ENCODE results near the gene BMPR1A. TPM values are rescaled to one million over a fixed set of nuclear protein-coding genes. Genes with fewer than 3 reads are reported as not detected.
A peak's percentile ranks its signal among the peaks of the same experiment; 100 is the strongest.
"Not testable (repeated sequence)": the region's sequence is repeated elsewhere in the genome, so short reads cannot be mapped to it uniquely, and the experiment has no call there.

Gene BMPR1A
- polyA plus RNA-seq, 2 of the 4 experiments (the other 2 are of a cell fraction): 25.5 to 39.0 TPM

- ATAC-seq: no peak
- TF ChIP-seq NFE2L2 (conservative IDR thresholded peaks at IDR 0.05; ENCODE audit: low read length) (no peak), KDM1A (IDR thresholded peaks at IDR 0.05; ENCODE audit: low read depth) (no peak), HOXA7 (CRISPR knock-in tag; IDR thresholded peaks at IDR 0.05) (no peak), USF2 (IDR thresholded peaks at IDR 0.05) (no peak)
- H3K4me1 ChIP-seq: peaks cover 43% of the 10 kb centered on the region
- ChIA-PET POLR2A (no interaction called here), CTCF (interaction anchor here (0.6 to 1.0 kb wide), 3 partner anchors 14 to 36 kb away, joined by 3 to 4 read pairs (median 3); no protein-coding TSS in a partner anchor)
- H3K27ac ChIP-seq: no peak overlapping the region
- 76% methylated on average over 7 of the region's 7 CpGs for WGBS (ENCODE audit: missing lambda C conversion rate)
- H3K9me3 ChIP-seq: no peaks in the 10 kb centered on the region
- no peak for FAIRE-seq
- no peak for DNase-seq (ENCODE audit: low read depth in 1 of 2, low spot score in 1 of 2)
- H3K4me2 ChIP-seq: no peak overlapping the region
- no peak overlapping the region for H3K4me3 ChIP-seq
Measured at GRCh38 chr10:86974484-86974883, 218.1 kb downstream of the BMPR1A start.

- H3K4me3 ChIP-seq: no peak overlapping the region
- ChIA-PET POLR2A (no interaction called here), CTCF (interaction anchor here (0.6 to 2.1 kb wide), 4 partner anchors 10 to 400 kb away, joined by 3 to 7 read pairs (median 3); partner anchors contain the start of gene MMRN2)
- WGBS (ENCODE audit: missing lambda C conversion rate): 91% methylated on average over 5 of the region's 5 CpGs
- no peak for TF ChIP-seq PHF8 (IDR thresholded peaks at IDR 0.05; ENCODE audit: borderline replicate concordance, low read depth)
- no peak for TF ChIP-seq GATA3 (IDR thresholded peaks at IDR 0.05; ENCODE audit: borderline replicate concordance)
- TF ChIP-seq ATOH8 (CRISPR knock-in tag; IDR thresholded peaks at IDR 0.05; ENCODE audit: low read depth): no peak
- no peak for TF ChIP-seq RARB (CRISPR knock-in tag; IDR thresholded peaks at IDR 0.05)
- no peak for TF ChIP-seq FOXS1 (CRISPR knock-in tag; IDR thresholded peaks at IDR 0.05)
- no peak for TF ChIP-seq NPAS2 (CRISPR knock-in tag; IDR thresholded peaks at IDR 0.05; ENCODE audit: borderline replicate concordance)
- TF ChIP-seq NFE2L2 (conservative IDR thresholded peaks at IDR 0.05; ENCODE audit: low read length): no peak
- TF ChIP-seq MAFK (IDR thresholded peaks at IDR 0.05; ENCODE audit: partially characterized antibody): no peak
- TF ChIP-seq TFCP2L1 (CRISPR knock-in tag; IDR thresholded peaks at IDR 0.05): no peak
- TF ChIP-seq ELK1 (IDR thresholded peaks at IDR 0.05; ENCODE audit: low read depth, low read length): no peak
- no peak for TF ChIP-seq KDM5A (IDR thresholded peaks at IDR 0.05)
- TF ChIP-seq HOXA7 (CRISPR knock-in tag; IDR thresholded peaks at IDR 0.05): no peak
- TF ChIP-seq MAX (IDR thresholded peaks at IDR 0.05): no peak
- no peak for TF ChIP-seq HOXB13 (CRISPR knock-in tag; IDR thresholded peaks at IDR 0.05; ENCODE audit: low read depth)
- no peak for DNase-seq (ENCODE audit: low read depth in 1 of 2, low spot score in 1 of 2)
- H3K4me1 ChIP-seq: peaks cover 39% of the 10 kb centered on the region
- ATAC-seq: no peak
- H3K27ac ChIP-seq: no peak overlapping the region
- no peak for FAIRE-seq
- no peak overlapping the region for H3K4me2 ChIP-seq
- H3K9me3 ChIP-seq: no peaks in the 10 kb centered on the region
Measured at GRCh38 chr10:86976362-86977056, 220.1 kb downstream of the BMPR1A start.

- FAIRE-seq; POLR2A ChIA-PET; ATAC-seq; H3K9me3 ChIP-seq; DNase-seq (ENCODE audit: low read depth in 1 of 2, low spot score in 1 of 2); H3K4me3 ChIP-seq; H3K27ac ChIP-seq; CTCF ChIA-PET; H3K4me2 ChIP-seq: not testable (repeated sequence)
- peaks cover 28% of the 10 kb centered on the region for H3K4me1 ChIP-seq
- WGBS (ENCODE audit: missing lambda C conversion rate): 34% methylated on average over 3 of the region's 3 CpGs
- TF ChIP-seq BHLHE40 (IDR thresholded peaks at IDR 0.05; ENCODE audit: low read depth, low read length): 0 out of 2 replicates have a peak, but pooled peaks have one; percentile 8
Measured at GRCh38 chr10:86978457-86978856, 222.0 kb downstream of the BMPR1A start.
